H1 (cell line): Measurements from ENCODE around the gene PPP1R1B. TPM values are rescaled to one million over a fixed set of nuclear protein-coding genes. Genes with fewer than 3 reads are reported as not detected.

Source experiments
- CTCF ChIA-PET: fragments of 300-600 bp; sonication (Branson Sonifier 250); formaldehyde crosslinking; loops from one replicate; lab custom pipeline; 2021; ENCODE audit not compliant: partially characterized antibody; lab: Charles Lee
- POLR2A ChIA-PET: fragments of 300-600 bp; sonication (Branson Sonifier 250); formaldehyde crosslinking; loops from one replicate; lab custom pipeline; 2021; ENCODE audit warnings: inconsistent platforms; ENCODE audit not compliant: partially characterized antibody; lab: Charles Lee
- DNase-seq, 2 experiments: peaks; one replicate each; pipeline versions ENCODE4 v3.0.0 to v3.0.0-alpha.2; 2010 to 2022; ENCODE audit warnings: low spot score in 2 of 2, low read depth in 1 of 2, mixed read lengths in 1 of 2
- FAIRE-seq: peaks from 2 replicates; lab custom pipeline; 2011; peaks lifted over from hg19 to GRCh38; lab: Jason Lieb, UNC
- H2AFZ ChIP-seq: 2 replicates; pipeline ENCODE4 v1.8.1; 2012; ENCODE audit warnings: low read length, inconsistent platforms
- H2AK5ac ChIP-seq: 2 replicates; pipeline ENCODE4 v1.6.1; 2013; ENCODE audit warnings: low read depth, low read length
- H2BK120ac ChIP-seq: replicated peaks from 2 replicates; pipeline ENCODE3; 2013; ENCODE audit warnings: low read depth, low read length, inconsistent platforms
- H2BK12ac ChIP-seq: 2 replicates; pipeline ENCODE4 v1.6.1; 2013; ENCODE audit warnings: low read depth, low read length
- H2BK15ac ChIP-seq: 2 replicates; pipeline ENCODE4 v1.6.1; 2013; ENCODE audit warnings: low read length
- H2BK20ac ChIP-seq: 2 replicates; pipeline ENCODE4 v1.6.1; 2013; ENCODE audit warnings: low read length
- H2BK5ac ChIP-seq: 2 replicates; pipeline ENCODE4 v1.6.1; 2013; ENCODE audit warnings: low read depth, low read length
- H3K14ac ChIP-seq: 2 replicates; pipeline ENCODE4 v1.6.1; 2013; ENCODE audit warnings: inconsistent platforms; ENCODE audit not compliant: insufficient read length
- H3K18ac ChIP-seq: 2 replicates; pipeline ENCODE4 v1.6.1; 2013; ENCODE audit warnings: low read length; ENCODE audit errors: extremely low read depth
- H3K23ac ChIP-seq: 2 replicates; pipeline ENCODE4 v1.6.1; 2013; ENCODE audit warnings: inconsistent platforms; ENCODE audit not compliant: insufficient read length
- H3K23me2 ChIP-seq: 2 replicates; pipeline ENCODE4 v1.6.1; 2013; ENCODE audit warnings: low read depth, low read length
- H3K27ac ChIP-seq: 2 replicates; pipeline ENCODE4 v1.6.1; 2011; ENCODE audit warnings: low read depth, low read length, inconsistent platforms
- H3K27me3 ChIP-seq, 4 experiments: replicated peaks in 1 of 4; 1 replicate in 1 of 4; 2 replicates in 3 of 4; pipeline versions ENCODE4 v1.6.1 to v1.8.1; 2011 to 2013; ENCODE audit warnings: low read length in 3 of 4, mild to moderate bottlenecking in 3 of 4, inconsistent platforms in 2 of 4, mixed read lengths in 2 of 4, moderate library complexity in 1 of 4; ENCODE audit not compliant: control insufficient read depth in 3 of 4, insufficient read depth in 3 of 4; ENCODE audit errors: extremely low read depth in 1 of 4
- H3K36me3 ChIP-seq, 4 experiments: 2 replicates each; pipeline versions ENCODE4 v1.6.1 to v1.8.1; 2011 to 2013; ENCODE audit warnings: mild to moderate bottlenecking in 4 of 4, low read length in 3 of 4, moderate library complexity in 2 of 4, control low read depth in 1 of 4, inconsistent platforms in 1 of 4; ENCODE audit not compliant: insufficient read depth in 4 of 4, control insufficient read depth in 2 of 4
- H3K4ac ChIP-seq: replicated peaks from 2 replicates; pipeline ENCODE3; 2013; ENCODE audit warnings: low read length, low read depth, mixed read lengths, inconsistent platforms; ENCODE audit not compliant: insufficient read length
- H3K4me1 ChIP-seq, 4 experiments: replicated peaks in 1 of 4; 1 replicate in 1 of 4; 2 replicates in 3 of 4; pipeline versions ENCODE4 v1.6.1 to v1.8.1; 2011 to 2013; ENCODE audit warnings: low read length in 3 of 4, inconsistent platforms in 2 of 4, mixed read lengths in 1 of 4; ENCODE audit not compliant: insufficient read depth in 4 of 4, control insufficient read depth in 3 of 4
- H3K4me2 ChIP-seq, 2 experiments: 2 replicates each; pipeline versions ENCODE4 v1.6.1 to v1.8.1; 2011 to 2013; ENCODE audit warnings: low read depth in 2 of 2, low read length in 2 of 2, control low read depth in 1 of 2, inconsistent platforms in 1 of 2, mild to moderate bottlenecking in 1 of 2; ENCODE audit not compliant: insufficient read depth in 1 of 2
- H3K4me3 ChIP-seq, 4 experiments: fragments of 200-600, 300-600 bp in 1 of 4; sonication (generic), shearing (Covaris generic), sonication (Bioruptor Twin) in 1 of 4; 2 replicates each; pipeline versions ENCODE4 v1.5.1 to v1.8.1; 2011 to 2016; ENCODE audit warnings: low read length in 4 of 4, low read depth in 3 of 4, control low read depth in 2 of 4, inconsistent platforms in 2 of 4, mild to moderate bottlenecking in 2 of 4, mixed read lengths in 1 of 4, moderate library complexity in 1 of 4; ENCODE audit not compliant: insufficient read depth in 2 of 4; ENCODE audit errors: extremely low read depth in 1 of 4
- H3K56ac ChIP-seq: replicated peaks from 2 replicates; pipeline ENCODE3; 2013; ENCODE audit warnings: low read depth, mild to moderate bottlenecking, mixed read lengths, low read length, inconsistent platforms; ENCODE audit not compliant: insufficient read length
- H3K79me1 ChIP-seq: 2 replicates; pipeline ENCODE4 v1.6.1; 2013; ENCODE audit warnings: low read depth, low read length, control low read depth
- H3K79me2 ChIP-seq, 2 experiments: 2 replicates each; pipeline versions ENCODE4 v1.6.1 to v1.8.1; 2012 to 2013; ENCODE audit warnings: low read length in 2 of 2, mild to moderate bottlenecking in 2 of 2, inconsistent platforms in 1 of 2; ENCODE audit not compliant: insufficient read depth in 2 of 2, control insufficient read depth in 1 of 2
- H3K9ac ChIP-seq, 4 experiments: replicated peaks in 1 of 4; 1 replicate in 1 of 4; 2 replicates in 3 of 4; pipeline versions ENCODE4 v1.6.1 to v1.8.1; 2011 to 2013; ENCODE audit warnings: low read depth in 3 of 4, low read length in 3 of 4, control low read depth in 2 of 4, mild to moderate bottlenecking in 2 of 4, moderate library complexity in 2 of 4, inconsistent platforms in 1 of 4; ENCODE audit errors: extremely low read depth in 1 of 4
- H3K9me3 ChIP-seq, 2 experiments: 2 replicates each; pipeline versions ENCODE4 v1.6.1 to v1.8.1; 2012 to 2013; ENCODE audit warnings: mild to moderate bottlenecking in 2 of 2, moderate library complexity in 2 of 2, control low read depth in 1 of 2, inconsistent platforms in 1 of 2, low read depth in 1 of 2, low read length in 1 of 2, mixed read lengths in 1 of 2; ENCODE audit not compliant: insufficient read depth in 2 of 2
- H4K20me1 ChIP-seq, 2 experiments: replicated peaks in 1 of 2; 2 replicates each; pipeline versions ENCODE3 to v1.8.1; 2011 to 2013; ENCODE audit warnings: inconsistent platforms in 2 of 2, low read length in 2 of 2, mild to moderate bottlenecking in 1 of 2; ENCODE audit not compliant: insufficient read depth in 2 of 2, control insufficient read depth in 1 of 2
- H4K5ac ChIP-seq: 2 replicates; pipeline ENCODE4 v1.6.1; 2013; ENCODE audit warnings: low read length, low read depth, mixed read lengths, inconsistent platforms; ENCODE audit not compliant: insufficient read length
- H4K8ac ChIP-seq: 2 replicates; pipeline ENCODE4 v1.8.0; 2013; ENCODE audit warnings: mild to moderate bottlenecking, moderate library complexity, low read length, inconsistent platforms; ENCODE audit not compliant: insufficient read depth; ENCODE audit errors: extremely low read depth
- H4K91ac ChIP-seq: replicated peaks from 2 replicates; pipeline ENCODE3; 2013; ENCODE audit warnings: low read length, mixed read lengths, inconsistent platforms; ENCODE audit not compliant: insufficient read length
- BACH1 ChIP-seq: IDR thresholded peaks from 2 replicates; pipeline ENCODE4 v1.6.1; 2012; ENCODE audit warnings: low read length, improper control_type of control experiment
- BRCA1 ChIP-seq: IDR thresholded peaks from 2 replicates; pipeline ENCODE4 v1.6.1; 2012; ENCODE audit warnings: low read depth, low read length, improper control_type of control experiment
- CHD1 ChIP-seq: IDR thresholded peaks from 2 replicates; pipeline ENCODE4 v1.6.1; 2012; ENCODE audit warnings: low read depth, low read length, improper control_type of control experiment
- CHD2 ChIP-seq: IDR thresholded peaks from 2 replicates; pipeline ENCODE4 v1.6.1; 2012; ENCODE audit warnings: low read length, improper control_type of control experiment
- CTBP2 ChIP-seq: IDR thresholded peaks from 2 replicates; pipeline ENCODE4 v1.7.0; 2011; ENCODE audit warnings: borderline replicate concordance, mild to moderate bottlenecking, moderate library complexity, mixed read lengths, low read length; ENCODE audit not compliant: insufficient read depth, insufficient read length
- KDM4A ChIP-seq: IDR thresholded peaks from one replicate; pipeline ENCODE4 v1.7.1; 2012; ENCODE audit warnings: low read depth, mild to moderate bottlenecking, moderate library complexity, low read length, inconsistent platforms; ENCODE audit not compliant: severe bottlenecking
- NANOG ChIP-seq: IDR thresholded peaks from 2 replicates; pipeline ENCODE4 v1.6.1; 2011; ENCODE audit warnings: low read length, low read depth, mild to moderate bottlenecking, inconsistent platforms; ENCODE audit not compliant: insufficient read depth, poor library complexity, severe bottlenecking
- SAP30 ChIP-seq: fragments of 300-600 bp; sonication (generic); IDR thresholded peaks from 2 replicates; pipeline ENCODE4 v1.7.1; 2012; ENCODE audit warnings: low read length, moderate library complexity, mild to moderate bottlenecking, inconsistent platforms; ENCODE audit not compliant: insufficient read depth, insufficient replicate concordance
- SP1 ChIP-seq: IDR thresholded peaks from 2 replicates; pipeline ENCODE4 v1.6.1; 2011; ENCODE audit warnings: low read depth, low read length
- TEAD4 ChIP-seq: IDR thresholded peaks from 2 replicates; pipeline ENCODE4 v1.6.1; 2012; ENCODE audit warnings: low read depth, low read length, inconsistent platforms, mixed read lengths
- WGBS, 2 experiments: shearing (Covaris generic) in 1 of 2; methylation state at CpG; one replicate each; pipeline versions ENCODE4 v1.1.6 to v1.1.7; 2013 to 2015; ENCODE audit warnings: low lambda C conversion rate in 2 of 2, mixed read lengths in 2 of 2, inconsistent platforms in 1 of 2, low coverage in 1 of 2, missing lambda C conversion rate in 1 of 2; ENCODE audit not compliant: insufficient replicate concordance in 2 of 2, insufficient coverage in 1 of 2, insufficient read length in 1 of 2; ENCODE audit errors: extremely low coverage in 1 of 2, missing lambda C conversion rate in 1 of 2; 5-methylcytosine and 5-hydroxymethylcytosine counted together
- polyA plus RNA-seq, 7 experiments: library from polyadenylated mRNA; depleted of rRNA in 3 of 7; stranded (reverse) in 5 of 7; unstranded in 2 of 7; fragments of >200 nt in 5 of 7; fragments of 200-250 nt in 2 of 7; gene quantifications; 1 replicate in 5 of 7; 2 replicates in 1 of 7; 4 replicates in 1 of 7; pipeline versions ENCODE4 v1.2.1 to v1.2.3, GENCODE V29; 2011 to 2013; ENCODE audit warnings: missing spikeins in 2 of 7, mixed read lengths in 2 of 7
- total RNA-seq: library from RNA; stranded (reverse); fragmentation: NEBNext Ultra II Directional; extraction: Animal tissue kit (Norgen Biotek cat#: 25700); gene quantifications from 2 replicates; pipeline ENCODE4 v1.2.1, GENCODE V29; 2021
- TF ChIP-seq, protein P1 (sequence below): IDR thresholded peaks from 2 replicates; pipeline ENCODE4 v1.6.1; 2011; ENCODE audit warnings: low read depth, mild to moderate bottlenecking, low read length; ENCODE audit not compliant: insufficient read depth

PPP1R1B gene
- total and polyA plus RNA-seq, 2 of the 8 experiments (the other 6 are each of a cell fraction or from before 2014, with no cell fraction given) = 10.7 to 22.3 TPM

DNA sequence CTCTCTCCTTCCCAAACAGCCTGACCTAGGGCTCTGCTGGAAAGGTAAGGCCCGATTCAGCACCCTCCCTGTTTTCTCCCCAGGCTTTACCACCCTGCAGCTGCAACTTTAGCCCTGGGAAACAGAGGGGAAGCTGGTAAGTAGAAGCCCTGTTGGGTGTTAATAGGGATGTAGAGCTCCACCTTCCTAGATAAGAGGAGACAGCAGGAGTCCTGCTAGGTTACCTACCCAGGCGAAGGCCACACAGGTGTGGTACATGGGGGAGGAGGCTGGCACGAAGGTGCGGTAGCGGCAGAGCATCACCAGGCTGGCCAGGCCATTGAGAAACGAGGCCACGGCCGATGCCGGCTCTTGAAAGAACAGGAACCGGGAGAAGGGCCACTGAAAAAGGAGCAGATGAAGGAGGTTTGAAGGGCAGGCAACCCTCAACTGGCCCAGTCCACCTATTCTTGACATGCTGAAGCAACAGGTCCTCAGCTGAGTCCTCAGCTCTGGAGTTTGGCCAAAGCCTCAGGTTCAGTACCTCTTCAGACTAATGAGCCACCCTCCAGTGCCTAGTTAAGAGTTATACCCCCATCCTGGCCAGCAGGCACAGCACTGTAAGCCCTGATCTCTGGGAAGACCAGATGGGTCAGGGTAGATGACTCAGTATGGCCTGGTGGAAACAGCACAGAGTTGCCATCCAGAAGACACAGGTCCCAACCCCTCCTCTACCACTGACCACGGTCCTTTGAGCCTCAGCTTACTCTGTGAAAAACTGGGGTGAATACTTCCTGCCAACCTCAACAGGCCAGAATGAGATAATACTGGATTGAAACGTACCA is 57.8 kb downstream of the PPP1R1B start:
- Histone ChIP-seq H4K5ac (no peak overlapping the region), H4K8ac (no peak overlapping the region; the same call in 1 of the 2 replicates), H2AK5ac (no peak overlapping the region), H3K4me2 (no peak overlapping the region), H3K56ac (no peak overlapping the region), H3K9ac (no peak overlapping the region), H4K91ac (no peak overlapping the region), H3K18ac (no peak overlapping the region), H3K4me1 (peaks cover 0 to 8% (median 2%) of the 10 kb centered on the region in 4 experiments), H3K4me3 (no peak overlapping the region), H2BK20ac (no peak overlapping the region), H2BK5ac (no peak overlapping the region), H2BK12ac (no peak overlapping the region), H3K27ac (no peak overlapping the region), H2BK15ac (no peak overlapping the region), H3K36me3 (peaks cover 0 to 5% (median 0%) of the 10 kb centered on the region in 4 experiments; a peak in 4 of 8 replicates), H3K23me2 (peaks cover 12% of the 10 kb centered on the region), H2BK120ac (no peak overlapping the region), H3K23ac (no peak overlapping the region), H3K9me3 (no peaks in the 10 kb centered on the region), H3K4ac (no peak overlapping the region), H3K79me1 (0 out of 2 replicates have a peak, but pooled peaks cover 2% of the 10 kb centered on the region), H3K14ac (no peak overlapping the region), H3K79me2 (peaks cover 0 to 4% of the 10 kb centered on the region in 2 experiments; a peak in 1 of 4 replicates), H3K27me3 (no peaks in the 10 kb centered on the region), H2AFZ (no peak overlapping the region), H4K20me1 (no peaks in the 10 kb centered on the region)
- POLR2A ChIA-PET = interaction anchor here (1.0 to 38.1 kb wide), 5 partner anchors 6 to 53 kb away, joined by 3 to 708 read pairs (median 4); partner anchors contain the start of genes ERBB2, PGAP3, PNMT and TCAP
- TF ChIP-seq SAP30 (no peak), KDM4A (no peak), BRCA1 (no peak), SP1 (no peak), TEAD4 (no peak), CHD2 (no peak), CHD1 (no peak), NANOG (no peak), CTBP2 (no peak), BACH1 (no peak)
- TF ChIP-seq, protein P1, sequence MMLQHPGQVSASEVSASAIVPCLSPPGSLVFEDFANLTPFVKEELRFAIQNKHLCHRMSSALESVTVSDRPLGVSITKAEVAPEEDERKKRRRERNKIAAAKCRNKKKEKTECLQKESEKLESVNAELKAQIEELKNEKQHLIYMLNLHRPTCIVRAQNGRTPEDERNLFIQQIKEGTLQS = no peak
- FAIRE-seq = no peak
- CTCF ChIA-PET = interaction anchor here (0.6 to 52.4 kb wide), 8 partner anchors 12 to 518 kb away, joined by 3 to 1885 read pairs (median 6); partner anchors contain the start of genes PNMT, PPP1R1B, STARD3 and TCAP
- 92% methylated on average over 12 of the region's 12 CpGs; no CpG with 5 or more reads in 1 of the 2 experiments for WGBS, 2 experiments
- DNase-seq = no peak
